Measurements from ENCODE around the gene MBP. TPM values are rescaled to one million over a fixed set of nuclear protein-coding genes. Genes with fewer than 3 reads are reported as not detected.
A peak's percentile ranks its signal among the peaks of the same experiment; 100 is the strongest.

MBP gene
- total RNA-seq, 2 donors from 2014 or later: 43.0 to 65.8 TPM

DNA sequence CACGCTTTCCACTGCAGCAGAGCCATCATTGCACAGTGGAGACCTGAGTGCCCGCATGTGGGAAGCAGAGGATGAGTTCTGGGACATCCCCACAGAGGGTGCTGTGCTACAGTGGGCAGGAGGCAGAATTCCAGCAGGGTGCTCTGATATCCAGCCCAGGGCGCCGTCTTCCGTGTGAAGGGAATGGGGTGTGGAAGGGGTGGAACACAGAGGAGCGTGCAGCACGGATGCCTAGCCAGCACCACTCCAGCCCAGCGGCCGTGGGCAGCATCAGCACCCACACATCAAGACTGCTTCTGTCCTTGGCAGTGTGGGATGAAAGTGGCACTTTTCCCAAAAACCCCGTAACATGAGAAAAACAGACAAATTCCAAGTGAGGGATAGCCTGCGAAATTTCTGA, 175.9 kb downstream of the MBP start:
- H3K27ac ChIP-seq: no peak overlapping the region
- TF ChIP-seq, protein P1, sequence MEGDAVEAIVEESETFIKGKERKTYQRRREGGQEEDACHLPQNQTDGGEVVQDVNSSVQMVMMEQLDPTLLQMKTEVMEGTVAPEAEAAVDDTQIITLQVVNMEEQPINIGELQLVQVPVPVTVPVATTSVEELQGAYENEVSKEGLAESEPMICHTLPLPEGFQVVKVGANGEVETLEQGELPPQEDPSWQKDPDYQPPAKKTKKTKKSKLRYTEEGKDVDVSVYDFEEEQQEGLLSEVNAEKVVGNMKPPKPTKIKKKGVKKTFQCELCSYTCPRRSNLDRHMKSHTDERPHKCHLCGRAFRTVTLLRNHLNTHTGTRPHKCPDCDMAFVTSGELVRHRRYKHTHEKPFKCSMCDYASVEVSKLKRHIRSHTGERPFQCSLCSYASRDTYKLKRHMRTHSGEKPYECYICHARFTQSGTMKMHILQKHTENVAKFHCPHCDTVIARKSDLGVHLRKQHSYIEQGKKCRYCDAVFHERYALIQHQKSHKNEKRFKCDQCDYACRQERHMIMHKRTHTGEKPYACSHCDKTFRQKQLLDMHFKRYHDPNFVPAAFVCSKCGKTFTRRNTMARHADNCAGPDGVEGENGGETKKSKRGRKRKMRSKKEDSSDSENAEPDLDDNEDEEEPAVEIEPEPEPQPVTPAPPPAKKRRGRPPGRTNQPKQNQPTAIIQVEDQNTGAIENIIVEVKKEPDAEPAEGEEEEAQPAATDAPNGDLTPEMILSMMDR (IDR thresholded peaks at IDR 0.05): no peak
- no peaks in the 10 kb centered on the region for H3K27me3 ChIP-seq
- H3K4me3 ChIP-seq: no peak overlapping the region
- H3K9me3 ChIP-seq: no peaks in the 10 kb centered on the region
- no peak for DNase-seq
- H3K9ac ChIP-seq (ENCODE audit: low read depth in 2 of 2, low read length in 2 of 2): no peak overlapping the region
- intact Hi-C loops (cut with DNase I): no loop called here
- H3K36me3 ChIP-seq: no peaks in the 10 kb centered on the region
- no peaks in the 10 kb centered on the region for H3K4me1 ChIP-seq

DNA sequence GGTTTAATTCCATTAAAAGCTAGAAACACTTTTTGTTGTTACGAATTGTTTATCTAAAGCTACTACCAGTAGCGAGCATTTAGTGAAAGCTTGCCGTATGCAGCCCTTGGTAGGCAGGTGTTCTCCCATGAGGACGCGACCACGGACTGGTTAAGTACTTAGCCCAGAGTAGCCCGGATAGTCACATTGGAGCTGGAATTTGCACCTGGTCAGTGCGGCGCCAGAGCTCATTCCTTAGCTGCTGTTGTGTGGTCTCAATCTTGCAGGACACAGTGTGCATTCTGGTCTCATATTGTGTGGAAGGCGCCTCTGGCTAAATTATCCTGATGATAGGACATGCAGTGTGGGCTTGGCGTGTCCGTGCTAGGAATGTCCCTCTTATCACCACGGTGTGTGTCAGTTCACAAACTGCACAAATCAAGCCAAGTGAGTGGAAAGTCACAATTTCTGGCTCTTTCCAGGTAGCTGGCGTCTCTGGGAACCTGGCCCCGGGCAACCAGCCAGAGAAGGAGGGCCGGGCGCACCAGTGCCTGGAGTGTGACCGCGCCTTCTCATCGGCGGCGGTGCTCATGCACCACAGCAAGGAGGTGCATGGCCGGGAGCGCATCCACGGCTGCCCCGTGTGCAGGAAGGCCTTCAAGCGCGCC, 176.9 kb downstream of the MBP start:
- Histone ChIP-seq H3K36me3 (no peaks in the 10 kb centered on the region), H3K27me3 (no peaks in the 10 kb centered on the region), H3K4me3 (no peak overlapping the region), H3K27ac (no peak overlapping the region), H3K4me1 (no peaks in the 10 kb centered on the region), H3K9me3 (no peaks in the 10 kb centered on the region), H3K9ac (ENCODE audit: low read depth in 2 of 2, low read length in 2 of 2) (no peak overlapping the region)
- peak; percentile 42 for DNase-seq
- TF ChIP-seq, protein P1 (IDR thresholded peaks at IDR 0.05): no peak
- intact Hi-C loops (cut with DNase I): no loop called here

DNA sequence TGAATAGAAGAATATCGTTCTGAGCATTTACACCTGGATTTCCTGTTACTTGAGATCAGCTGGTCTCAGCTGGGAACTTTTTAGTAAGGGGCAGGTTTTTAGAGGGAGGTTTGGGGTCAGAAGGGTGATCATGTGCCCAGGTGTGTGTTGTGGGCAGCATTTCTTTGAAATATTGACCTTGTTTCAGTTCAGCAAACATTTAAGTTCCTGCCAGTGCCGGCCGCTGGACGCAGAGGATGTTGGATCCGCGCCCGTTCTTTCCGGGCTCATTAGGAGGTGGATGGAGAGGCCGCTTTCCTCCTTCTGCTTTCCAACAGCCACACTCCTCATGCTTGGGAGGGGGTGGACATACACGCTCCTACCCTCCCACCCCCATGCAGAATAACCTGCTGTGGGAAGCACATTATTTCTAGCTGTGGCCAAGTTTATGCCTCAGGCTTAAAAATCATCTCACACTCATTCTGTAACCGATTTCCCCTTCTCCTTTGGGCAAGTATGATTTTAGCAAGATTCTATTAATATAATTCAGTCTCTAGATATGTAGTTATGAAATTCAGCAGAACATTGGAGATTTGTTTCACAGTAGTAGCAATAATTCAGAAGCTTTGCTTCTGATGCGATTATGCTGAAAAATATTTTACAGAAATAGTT, 178.9 kb downstream of the MBP start:
- H3K4me3 ChIP-seq: no peak overlapping the region
- H3K27me3 ChIP-seq: no peaks in the 10 kb centered on the region
- H3K36me3 ChIP-seq: no peaks in the 10 kb centered on the region
- intact Hi-C loops (cut with DNase I): no loop called here
- no peak overlapping the region for H3K9ac ChIP-seq (ENCODE audit: low read depth in 2 of 2, low read length in 2 of 2)
- no peaks in the 10 kb centered on the region for H3K9me3 ChIP-seq
- no peaks in the 10 kb centered on the region for H3K4me1 ChIP-seq
- H3K27ac ChIP-seq: no peak overlapping the region
- peak; percentile 69 for DNase-seq
- TF ChIP-seq, protein P1 (IDR thresholded peaks at IDR 0.05): no peak

DNA sequence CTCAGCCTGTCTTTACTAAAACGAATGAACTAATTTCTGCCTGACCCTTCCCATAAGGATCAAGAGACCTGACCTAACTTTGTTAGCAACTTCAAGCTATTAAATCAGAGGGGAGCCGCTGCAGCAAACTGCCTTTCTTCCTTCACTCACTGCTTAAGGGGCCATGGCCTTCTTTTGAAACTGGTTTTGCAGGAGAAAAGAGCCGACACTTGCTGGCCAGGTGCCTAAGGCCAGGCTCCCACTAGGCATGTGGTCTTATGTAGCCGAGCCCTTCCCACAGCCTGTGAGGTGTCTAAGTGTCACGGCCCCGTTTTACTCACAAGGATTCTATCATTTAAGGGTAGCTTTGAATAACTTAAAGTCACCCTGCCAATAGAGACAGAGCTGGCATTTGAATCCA, 179.4 kb downstream of the MBP start:
- Histone ChIP-seq H3K36me3 (no peaks in the 10 kb centered on the region), H3K9ac (ENCODE audit: low read depth in 2 of 2, low read length in 2 of 2) (no peak overlapping the region), H3K9me3 (no peaks in the 10 kb centered on the region), H3K4me3 (no peak overlapping the region), H3K27ac (no peak overlapping the region), H3K27me3 (no peaks in the 10 kb centered on the region), H3K4me1 (no peaks in the 10 kb centered on the region)
- TF ChIP-seq, protein P1 (IDR thresholded peaks at IDR 0.05): no peak
- DNase-seq: no peak
- intact Hi-C loops (cut with DNase I): no loop called here

DNA sequence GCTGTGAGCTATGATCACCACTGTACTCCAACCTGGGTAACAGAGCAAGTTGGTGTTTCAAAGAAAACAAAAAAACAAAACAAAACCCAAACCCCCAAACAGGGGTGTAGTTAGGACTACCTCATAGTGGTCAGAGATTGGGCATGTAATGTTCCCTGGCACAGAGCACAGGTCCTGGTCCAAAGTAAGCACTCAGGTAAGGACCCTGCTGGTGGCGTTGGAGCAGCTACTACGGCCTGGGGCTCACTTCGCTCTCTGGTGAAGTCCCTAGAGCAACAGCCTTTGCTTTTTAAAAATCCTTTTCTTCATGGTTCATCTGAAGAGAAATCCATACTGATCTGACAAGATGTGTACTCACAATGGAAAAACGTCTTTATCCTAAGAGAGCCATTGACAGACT, 179.8 kb downstream of the MBP start:
- no peak overlapping the region for H3K4me3 ChIP-seq
- no peaks in the 10 kb centered on the region for H3K27me3 ChIP-seq
- DNase-seq: no peak
- H3K9me3 ChIP-seq: no peaks in the 10 kb centered on the region
- intact Hi-C loops (cut with DNase I): no loop called here
- no peaks in the 10 kb centered on the region for H3K4me1 ChIP-seq
- TF ChIP-seq, protein P1 (IDR thresholded peaks at IDR 0.05): no peak
- H3K9ac ChIP-seq (ENCODE audit: low read depth in 2 of 2, low read length in 2 of 2): no peak overlapping the region
- no peak overlapping the region for H3K27ac ChIP-seq
- no peaks in the 10 kb centered on the region for H3K36me3 ChIP-seq
